GM21737 (cell line): ENCODE data around the gene NEK5.
"Not testable (repeated sequence)": the region's sequence is repeated elsewhere in the genome, so short reads cannot be mapped to it uniquely, and the experiment has no call there.

ENCODE experiments used
- ATAC-seq: cut with Tn5 transposase; IDR thresholded peaks from one replicate; pipeline ENCODE4 v1.9.1; 2021; ENCODE audit warnings: mild to moderate bottlenecking, moderate library complexity; ENCODE audit not compliant: unreplicated experiment

NEK5 gene

DNA sequence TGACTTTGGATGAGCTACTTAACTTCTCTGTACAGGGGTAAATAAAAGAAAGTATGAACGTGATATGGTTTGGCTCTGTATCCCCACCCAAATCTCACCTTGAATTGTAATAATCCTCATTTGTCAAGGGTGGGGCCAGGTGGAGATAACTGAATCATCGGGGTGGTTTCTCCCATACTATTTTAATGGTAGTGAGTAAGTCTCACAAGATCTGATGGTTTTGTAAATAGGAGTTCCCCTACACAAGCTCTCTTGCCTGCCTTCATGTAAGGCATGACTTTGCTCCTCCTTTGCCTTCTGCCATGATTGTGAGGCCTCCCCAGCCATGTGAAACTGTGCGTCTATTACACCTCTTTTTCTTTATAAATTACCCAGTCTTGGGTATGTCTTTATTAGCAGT lies 43.9 kb downstream of the NEK5 start:
- not testable (repeated sequence) for ATAC-seq

- no peak for ATAC-seq
Observed at GRCh38 chr13:52082601-52083000, 46.3 kb downstream of the NEK5 start.

GRCh38 chr13:52079891-52080290 lies 49.0 kb downstream of the NEK5 start:
- not testable (repeated sequence) for ATAC-seq

DNA sequence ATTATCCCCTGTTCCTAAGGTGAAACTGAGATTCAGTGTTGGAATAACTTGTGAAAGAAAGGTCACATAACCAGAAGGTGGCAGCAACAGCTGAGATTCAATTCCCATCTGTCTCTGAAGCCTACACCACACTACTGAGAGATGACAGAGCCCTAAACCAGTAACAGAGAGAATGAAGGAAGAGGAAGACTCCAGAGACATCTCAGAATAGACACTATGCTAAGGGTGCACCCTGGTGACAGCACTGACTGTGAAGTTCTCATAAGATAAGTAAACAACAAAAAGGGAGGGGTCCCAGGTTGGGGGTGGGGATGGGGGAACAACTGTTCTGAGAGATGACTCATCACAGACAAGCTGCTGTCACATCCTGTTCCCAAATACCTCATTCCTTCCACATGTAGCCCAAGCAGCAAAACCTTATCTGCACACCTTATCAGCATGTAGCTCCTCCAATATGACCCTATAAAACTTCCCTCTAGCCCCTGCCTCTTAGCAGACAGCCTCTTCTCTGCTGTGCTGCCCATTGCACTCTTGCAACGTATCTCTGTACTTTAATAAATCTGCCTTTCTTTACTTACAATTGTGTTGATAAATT lies 57.8 kb downstream of the NEK5 start:
- no peak for ATAC-seq

- no peak for ATAC-seq
Observed at GRCh38 chr13:52067237-52067636, 61.6 kb downstream of the NEK5 start.

- no peak for ATAC-seq
Observed at GRCh38 chr13:52061587-52061986, 67.3 kb downstream of the NEK5 start.

DNA sequence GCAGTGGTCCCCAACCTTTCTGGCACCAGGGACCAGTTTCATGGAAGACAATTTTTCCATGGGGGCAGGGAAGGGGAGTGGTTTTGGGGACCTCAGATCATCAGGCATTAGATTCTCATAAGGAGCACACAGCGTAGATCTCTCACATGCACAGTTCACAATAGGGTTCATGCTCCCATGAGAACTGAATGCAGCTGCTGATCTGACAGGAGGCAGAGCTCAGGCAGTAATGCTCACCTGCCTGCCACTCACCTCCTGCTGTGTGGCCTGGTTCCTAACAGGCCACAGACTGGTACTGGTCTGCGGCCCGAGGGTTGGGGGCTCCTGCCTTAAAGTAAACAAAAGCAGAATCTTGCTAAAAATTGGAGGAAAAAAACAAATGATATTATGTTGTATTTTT lies 67.8 kb downstream of the NEK5 start:
- not testable (repeated sequence) for ATAC-seq

DNA sequence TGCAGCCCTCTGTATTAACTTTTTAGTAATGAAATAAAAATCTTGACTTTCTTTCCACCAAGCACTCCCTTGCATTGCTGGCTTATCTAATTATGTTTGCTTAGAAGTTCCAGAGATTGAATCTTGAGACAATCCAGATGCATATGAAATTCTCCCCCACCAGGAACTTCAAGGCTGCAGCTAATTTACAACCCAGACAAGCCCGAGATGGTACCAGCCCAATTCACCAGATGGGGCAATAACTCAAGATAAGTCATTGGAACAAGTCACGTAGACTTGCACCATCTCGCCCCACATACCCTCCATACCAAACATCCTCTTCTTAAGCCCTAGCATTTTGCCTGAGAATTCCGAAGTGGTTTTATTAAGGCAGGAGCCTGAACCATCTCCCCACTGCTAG lies 75.4 kb downstream of the NEK5 start:
- no peak for ATAC-seq

GRCh38 chr13:52051400-52051799 lies 77.5 kb downstream of the NEK5 start:
- no peak for ATAC-seq

DNA sequence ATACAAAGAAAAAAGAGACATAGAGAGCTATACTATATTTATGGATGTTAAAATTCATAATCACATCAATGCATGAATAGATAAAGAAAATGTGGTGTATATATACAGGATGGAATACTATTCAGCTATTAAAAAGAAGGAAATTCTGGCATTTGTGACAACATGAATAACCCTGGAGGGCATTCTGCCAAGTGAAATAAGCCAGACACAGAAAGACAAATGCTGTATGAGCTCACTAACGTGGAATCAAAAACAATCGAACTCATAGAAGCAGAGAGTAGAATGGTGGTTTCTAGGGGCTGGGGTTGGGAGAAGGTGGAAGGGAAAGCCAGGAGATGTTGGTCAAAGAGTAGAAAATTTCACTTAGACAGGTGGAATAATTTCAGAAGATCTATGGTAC lies 80.4 kb downstream of the NEK5 start:
- no peak for ATAC-seq

- no peak for ATAC-seq
Observed at GRCh38 chr13:52047463-52047862, 81.4 kb downstream of the NEK5 start.

DNA sequence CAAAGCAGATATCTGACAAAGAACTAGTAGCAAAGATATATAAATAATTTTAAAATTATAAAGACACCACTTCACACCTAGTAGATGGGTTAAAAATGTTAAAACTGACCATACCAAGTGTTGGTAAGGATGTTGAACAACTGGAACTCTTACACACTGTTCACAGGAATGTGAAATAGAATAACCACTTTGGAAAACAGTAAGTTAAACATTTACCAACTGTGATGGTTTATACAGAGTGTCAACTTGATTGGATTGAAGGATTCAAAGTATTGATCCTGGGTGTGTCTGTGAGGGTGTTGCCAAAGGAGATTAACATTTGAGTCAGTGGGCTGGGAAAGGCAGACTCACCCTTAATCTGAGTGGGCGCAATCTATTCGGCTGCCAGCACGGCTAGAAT lies 85.2 kb downstream of the NEK5 start:
- no peak for ATAC-seq

DNA sequence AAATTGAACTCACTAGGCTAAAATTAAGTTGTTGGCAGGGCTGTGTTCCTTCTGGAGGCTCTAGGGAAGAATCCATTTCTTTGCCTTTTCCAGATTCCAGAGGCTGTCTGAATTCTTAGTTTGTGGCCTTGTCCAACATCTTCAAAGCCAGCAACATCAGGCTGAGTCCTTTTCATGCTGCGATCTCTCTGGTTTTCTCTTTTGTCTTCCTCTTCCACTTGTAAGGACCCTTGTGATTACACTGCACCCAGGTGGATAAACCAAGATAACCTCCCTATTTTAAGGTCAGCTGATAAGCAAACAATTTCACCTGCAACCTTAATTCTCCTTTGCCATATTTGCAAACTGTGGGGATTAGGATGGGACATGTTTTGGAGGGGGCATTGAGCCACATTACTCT lies 92.8 kb downstream of the NEK5 start:
- ATAC-seq, result no peak

- ATAC-seq, result no peak
Observed at GRCh38 chr13:52034616-52035226, 94.2 kb downstream of the NEK5 start.

DNA sequence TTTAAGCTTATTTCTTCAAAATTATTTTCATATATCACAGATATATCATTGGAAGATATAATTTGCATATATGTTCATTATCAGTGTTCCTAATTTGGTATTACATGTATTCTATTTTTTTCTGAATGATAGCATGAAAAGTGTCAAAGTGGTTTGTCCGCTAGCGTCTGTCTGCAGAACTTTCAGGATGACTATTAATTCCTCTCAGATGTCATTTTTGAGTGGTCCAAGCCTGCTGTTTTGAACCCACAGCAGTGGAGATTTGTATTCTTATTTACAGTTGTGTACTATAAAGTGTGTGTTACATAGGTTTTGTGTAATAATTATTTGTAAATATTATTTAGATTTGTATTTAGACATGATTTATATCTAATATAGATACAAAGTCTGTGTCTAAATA lies 95.8 kb downstream of the NEK5 start:
- no peak for ATAC-seq

- not testable (repeated sequence) for ATAC-seq
Observed at GRCh38 chr13:52030401-52030800, 98.5 kb downstream of the NEK5 start.

GRCh38 chr13:52029569-52029968 lies 99.3 kb downstream of the NEK5 start:
- ATAC-seq, result no peak

- ATAC-seq, result no peak
Observed at GRCh38 chr13:52027832-52028231, 101.0 kb downstream of the NEK5 start.

DNA sequence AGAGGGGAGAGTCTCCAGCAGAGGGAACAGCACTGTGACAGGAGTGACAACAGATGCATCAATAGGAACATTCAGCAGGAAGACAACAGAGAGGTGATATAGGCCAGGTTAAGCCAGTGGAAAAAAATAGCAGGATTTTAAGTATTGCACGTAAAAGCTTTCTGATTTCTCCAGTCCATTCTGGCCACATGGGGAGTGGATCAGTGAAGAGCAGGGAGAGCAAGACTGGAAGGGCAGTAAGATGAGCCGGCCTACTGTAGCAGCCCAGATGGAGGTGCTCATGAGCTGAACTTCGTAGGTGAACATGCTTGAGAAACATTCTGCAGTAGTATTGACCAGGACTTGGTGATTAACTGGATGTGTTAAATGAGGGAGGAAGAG lies 102.6 kb downstream of the NEK5 start:
- ATAC-seq, result no peak

DNA sequence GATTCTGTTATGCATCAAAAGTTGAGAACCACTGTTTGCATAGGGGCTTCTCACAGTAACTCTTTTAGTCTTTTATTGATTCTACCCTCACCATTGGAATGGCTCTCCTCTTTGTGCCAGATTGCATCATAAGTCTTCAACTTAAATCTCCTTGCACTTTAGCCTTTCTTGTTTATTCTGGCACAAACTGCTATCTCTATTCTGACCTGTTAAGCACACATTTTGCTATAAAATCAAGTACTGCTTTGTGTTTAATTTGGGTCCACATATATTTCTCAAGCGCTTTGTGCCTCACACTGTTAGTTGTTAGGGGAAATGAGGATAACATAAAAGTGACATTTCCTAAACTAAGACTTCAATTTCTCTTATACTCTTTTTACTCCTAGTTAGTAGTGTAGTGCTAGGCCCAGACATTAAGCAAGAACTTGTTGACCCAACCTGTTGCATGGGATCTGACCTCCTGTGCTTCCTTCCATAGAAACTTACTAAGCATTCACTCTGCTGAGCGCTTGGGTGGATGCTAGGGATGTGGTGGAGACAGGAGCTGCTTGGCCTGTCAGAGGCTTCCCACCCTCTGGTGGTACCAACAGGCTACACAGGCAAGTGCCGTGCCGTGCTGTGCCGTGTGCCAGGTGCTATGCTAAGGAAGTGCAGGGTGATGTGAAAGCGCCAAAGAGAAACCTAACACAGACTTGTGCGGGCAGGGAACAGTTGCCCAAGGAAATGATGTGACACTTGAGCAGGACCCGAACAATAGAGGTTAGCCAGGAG lies 103.2 kb downstream of the NEK5 start:
- no peak for ATAC-seq

DNA sequence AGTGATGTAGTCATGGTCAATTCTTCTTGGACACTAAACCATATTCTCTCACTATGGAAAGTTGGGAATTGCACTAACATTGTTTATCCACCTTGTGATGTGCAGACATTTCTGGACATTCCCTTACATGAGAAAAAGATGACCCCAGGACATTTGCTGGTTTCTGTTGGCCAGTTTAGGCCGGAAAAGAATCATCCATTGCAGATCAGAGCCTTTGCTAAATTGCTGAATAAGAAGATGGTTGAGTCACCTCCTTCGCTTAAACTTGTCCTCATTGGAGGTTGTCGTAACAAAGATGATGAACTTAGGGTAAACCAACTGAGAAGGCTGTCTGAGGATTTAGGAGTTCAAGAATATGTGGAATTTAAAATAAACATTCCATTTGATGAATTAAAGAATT lies 104.4 kb downstream of the NEK5 start, which contains the start of gene UTP14C:
Gene UTP14C, plus strand, starts transcription at position 211 of the 400 bp plus-strand sequence. CDS start 4,114 bp downstream, outside the sequence.
- no peak for ATAC-seq

- no peak for ATAC-seq
Observed at GRCh38 chr13:52022356-52022755, 106.5 kb downstream of the NEK5 start.
